H1 (cell line): ENCODE results near the gene GMPR. TPM values are rescaled to one million over a fixed set of nuclear protein-coding genes. Genes with fewer than 3 reads are reported as not detected.

Experiments
- BCL11A ChIP-seq, 2 experiments: IDR thresholded peaks; one replicate each; pipeline ENCODE4 v1.6.1; 2011; ENCODE audit warnings: low read depth in 2 of 2, low read length in 2 of 2, mild to moderate bottlenecking in 2 of 2
- SAP30 ChIP-seq: fragments of 300-600 bp; sonication (generic); IDR thresholded peaks from 2 replicates; pipeline ENCODE4 v1.7.1; 2012; ENCODE audit warnings: low read length, moderate library complexity, mild to moderate bottlenecking, inconsistent platforms; ENCODE audit not compliant: insufficient read depth, insufficient replicate concordance
- ZNF274 ChIP-seq: IDR thresholded peaks from 2 replicates; pipeline ENCODE4 v1.7.0; 2012; ENCODE audit warnings: low read length, borderline replicate concordance; ENCODE audit errors: extremely low read depth
- polyA plus RNA-seq, 7 experiments: library from polyadenylated mRNA; depleted of rRNA in 3 of 7; stranded (reverse) in 5 of 7; unstranded in 2 of 7; fragments of >200 nt in 5 of 7; fragments of 200-250 nt in 2 of 7; gene quantifications; 1 replicate in 5 of 7; 2 replicates in 1 of 7; 4 replicates in 1 of 7; pipeline versions ENCODE4 v1.2.1 to v1.2.3, GENCODE V29; 2011 to 2013; ENCODE audit warnings: missing spikeins in 2 of 7, mixed read lengths in 2 of 7
- total RNA-seq: library from RNA; stranded (reverse); fragmentation: NEBNext Ultra II Directional; extraction: Animal tissue kit (Norgen Biotek cat#: 25700); gene quantifications from 2 replicates; pipeline ENCODE4 v1.2.1, GENCODE V29; 2021

GMPR gene
- total and polyA plus RNA-seq, 2 of the 8 experiments (the other 6 are each of a cell fraction or from before 2014, with no cell fraction given), result 0.99 to 1.2 TPM

DNA sequence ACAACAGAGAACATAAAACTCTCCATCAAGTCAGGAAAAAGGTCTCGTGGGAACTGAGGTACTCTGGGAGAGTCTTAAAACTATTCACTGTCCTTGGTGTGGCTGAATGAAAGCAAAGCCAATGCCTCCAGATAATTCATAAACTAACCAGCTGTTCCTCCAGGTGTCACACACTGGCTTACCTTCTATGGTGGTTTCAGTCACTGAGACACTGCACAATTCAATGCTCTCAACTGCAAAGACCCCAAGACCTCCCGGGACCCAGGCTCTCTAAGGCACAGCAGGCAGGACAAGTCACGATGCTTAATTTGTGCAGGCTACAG is 100.8 kb downstream of the GMPR start (continued):
- TF ChIP-seq ZNF274 (no peak), SAP30 (no peak), BCL11A (IDR thresholded peaks at IDR 0.05; ENCODE audit: low read depth in 2 of 2, low read length in 2 of 2) (no peak)
- TF ChIP-seq, all 59 proteins: peak for 0
